GM12891 (cell line): ENCODE measurements around the gene ADAMTS17.
A peak's percentile ranks its signal among the peaks of the same experiment; 100 is the strongest.

Experiments
- DNase-seq: peaks from one replicate; pipeline ENCODE4 v3.0.0; 2011; ENCODE audit warnings: low spot score; ENCODE audit not compliant: insufficient read length
- FAIRE-seq: peaks from 2 replicates; lab custom pipeline; 2011; peaks lifted over from hg19 to GRCh38; lab: Jason Lieb, UNC
- PAX5 ChIP-seq: IDR thresholded peaks from 2 replicates; pipeline ENCODE4 v1.6.1; 2011; ENCODE audit warnings: low read length, moderate library complexity, mild to moderate bottlenecking; ENCODE audit not compliant: insufficient read depth, severe bottlenecking
- POLR2A ChIP-seq: IDR thresholded peaks from 2 replicates; pipeline ENCODE4 v1.6.1; 2011; ENCODE audit warnings: low read depth, low read length, control low read depth
- POLR2AphosphoS5 ChIP-seq: IDR thresholded peaks from 2 replicates; pipeline ENCODE4 v1.6.1; 2011; ENCODE audit warnings: low read depth, low read length, control low read depth
- POU2F2 ChIP-seq: IDR thresholded peaks from 2 replicates; pipeline ENCODE4 v1.6.1; 2011; ENCODE audit warnings: low read depth, mild to moderate bottlenecking, control low read depth, low read length, moderate library complexity
- SPI1 ChIP-seq: IDR thresholded peaks from 2 replicates; pipeline ENCODE4 v1.6.1; 2011; ENCODE audit warnings: low read depth, low read length, control low read depth
- TAF1 ChIP-seq: IDR thresholded peaks from 2 replicates; pipeline ENCODE4 v1.6.1; 2011; ENCODE audit warnings: low read depth, low read length, control low read depth

ADAMTS17 gene

GRCh38 chr15:100036015-100036414 is 305.8 kb downstream of the ADAMTS17 start:
- FAIRE-seq (no peak), DNase-seq (no peak)
- TF ChIP-seq TAF1 (no peak), PAX5 (no peak), POLR2AphosphoS5 (no peak), POLR2A (no peak), POU2F2 (no peak), SPI1 (no peak)

- TF ChIP-seq POLR2AphosphoS5 (no peak), SPI1 (no peak), PAX5 (no peak), POU2F2 (no peak), POLR2A (no peak), TAF1 (no peak)
- DNase-seq: no peak
- no peak for FAIRE-seq
Observed at GRCh38 chr15:100034191-100034590, 307.6 kb downstream of the ADAMTS17 start.

GRCh38 chr15:100033140-100033857 is 308.5 kb downstream of the ADAMTS17 start:
- DNase-seq (no peak), FAIRE-seq (no peak)
- TF ChIP-seq PAX5 (no peak), POU2F2 (no peak), POLR2AphosphoS5 (no peak), TAF1 (no peak)

GRCh38 chr15:100032358-100033085 is 309.3 kb downstream of the ADAMTS17 start:
- no peak for DNase-seq
- no peak for FAIRE-seq
- TF ChIP-seq POU2F2 (no peak), SPI1 (peak; percentile 12; the same call in 1 of the 2 replicates)

- TF ChIP-seq TAF1 (no peak), POLR2AphosphoS5 (no peak), POU2F2 (no peak), SPI1 (no peak), PAX5 (no peak), POLR2A (no peak)
- no peak for FAIRE-seq
- no peak for DNase-seq
Observed at GRCh38 chr15:100031665-100032357, 310.0 kb downstream of the ADAMTS17 start.

GRCh38 chr15:100030586-100031229 is 311.1 kb downstream of the ADAMTS17 start:
- DNase-seq: no peak
- TF ChIP-seq SPI1 (no peak), POU2F2 (no peak)
- no peak for FAIRE-seq

- TF ChIP-seq PAX5 (no peak), TAF1 (no peak), POLR2A (no peak), POLR2AphosphoS5 (no peak), SPI1 (no peak), POU2F2 (no peak)
- no peak for FAIRE-seq
- no peak for DNase-seq
Observed at GRCh38 chr15:100029868-100030479, 311.8 kb downstream of the ADAMTS17 start.

GRCh38 chr15:100029045-100029444 is 312.7 kb downstream of the ADAMTS17 start:
- TF ChIP-seq PAX5 (no peak), POLR2A (no peak), SPI1 (no peak), POU2F2 (no peak), POLR2AphosphoS5 (no peak), TAF1 (no peak)
- no peak for DNase-seq
- no peak for FAIRE-seq

GRCh38 chr15:100026041-100026440 is 315.7 kb downstream of the ADAMTS17 start:
- DNase-seq (no peak), FAIRE-seq (no peak)
- TF ChIP-seq TAF1 (no peak), SPI1 (no peak), POLR2A (no peak), PAX5 (no peak), POU2F2 (no peak), POLR2AphosphoS5 (no peak)
